ENCODE data around the gene HPS5.
"Not testable (repeated sequence)": the region's sequence is repeated elsewhere in the genome, so short reads cannot be mapped to it uniquely, and the experiment has no call there.

HPS5 gene

DNA sequence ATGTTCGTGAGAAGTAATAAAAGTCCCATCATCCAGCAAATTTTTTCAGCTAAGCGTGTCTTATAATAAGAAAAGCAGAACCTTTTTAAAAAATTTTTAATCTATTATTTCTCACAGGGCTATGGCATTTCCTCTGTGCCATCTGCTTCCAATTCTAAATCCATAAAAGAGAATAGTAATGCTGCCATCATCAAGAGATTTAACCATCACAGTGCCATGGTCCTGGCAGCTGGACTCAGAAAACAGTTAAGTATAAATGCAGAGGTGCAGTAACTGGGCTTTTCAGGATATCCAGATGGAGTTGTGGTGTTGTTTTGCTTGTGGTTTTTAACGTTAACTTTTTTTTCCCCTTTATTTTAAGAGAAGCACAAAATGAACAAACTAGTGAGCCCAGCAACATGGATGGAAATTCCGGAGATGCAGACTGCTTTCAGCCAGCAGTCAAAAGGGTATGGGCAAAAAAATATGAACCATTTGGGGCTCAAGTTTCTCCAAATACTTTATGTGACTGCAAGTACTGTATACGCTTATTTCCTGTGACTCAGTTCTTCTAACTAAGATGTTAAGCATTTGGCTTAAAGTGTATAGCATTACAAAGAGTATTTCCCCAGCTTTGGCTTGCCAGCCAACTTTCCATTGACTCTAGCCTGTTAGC, 25.7 kb upstream of the HPS5 start:
- Histone ChIP-seq H3K4me1 (ENCODE audit: control insufficient read depth, insufficient read depth, low read length) (no peaks in the 10 kb centered on the region), H3K4me3 (ENCODE audit: low read depth, low read length) (no peak overlapping the region), H3K9me3 (ENCODE audit: control insufficient read depth, insufficient read depth, low read depth, low read length) (no peaks in the 10 kb centered on the region), H3K9ac (ENCODE audit: low read length) (no peak overlapping the region), H3K27ac (ENCODE audit: low read depth, low read length) (no peak overlapping the region), H3K36me3 (ENCODE audit: control insufficient read depth, insufficient read depth, low read length) (peaks cover 63% of the 10 kb centered on the region), H3K27me3 (ENCODE audit: control insufficient read depth, insufficient read depth, low read length) (no peaks in the 10 kb centered on the region)

DNA sequence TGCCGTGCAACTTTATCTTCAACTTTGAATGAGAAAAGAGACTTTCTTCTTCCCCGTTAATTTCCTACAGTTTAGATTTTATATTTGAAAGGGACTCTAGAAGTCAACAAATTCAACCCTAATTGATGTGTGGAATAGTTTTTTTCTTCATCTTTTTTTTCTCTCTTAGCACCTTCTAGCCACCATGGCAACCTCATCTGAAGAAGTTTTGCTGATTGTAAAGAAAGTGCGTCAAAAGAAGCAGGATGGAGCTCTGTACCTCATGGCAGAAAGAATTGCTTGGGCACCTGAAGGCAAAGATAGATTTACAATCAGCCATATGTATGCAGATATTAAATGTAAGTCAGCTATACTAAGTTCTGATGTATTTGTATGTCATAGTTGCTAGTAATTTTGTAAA, 11.0 kb upstream of the HPS5 start:
- H3K27me3 ChIP-seq (ENCODE audit: control insufficient read depth, insufficient read depth, low read length) = no peaks in the 10 kb centered on the region
- H3K27ac ChIP-seq (ENCODE audit: low read depth, low read length) = no peak overlapping the region
- peaks cover 55% of the 10 kb centered on the region for H3K36me3 ChIP-seq (ENCODE audit: control insufficient read depth, insufficient read depth, low read length)
- no peak overlapping the region for H3K4me3 ChIP-seq (ENCODE audit: low read depth, low read length)
- no peaks in the 10 kb centered on the region for H3K9me3 ChIP-seq (ENCODE audit: control insufficient read depth, insufficient read depth, low read depth, low read length)
- no peak overlapping the region for H3K9ac ChIP-seq (ENCODE audit: low read length)
- peaks cover 6% of the 10 kb centered on the region for H3K4me1 ChIP-seq (ENCODE audit: control insufficient read depth, insufficient read depth, low read length)

DNA sequence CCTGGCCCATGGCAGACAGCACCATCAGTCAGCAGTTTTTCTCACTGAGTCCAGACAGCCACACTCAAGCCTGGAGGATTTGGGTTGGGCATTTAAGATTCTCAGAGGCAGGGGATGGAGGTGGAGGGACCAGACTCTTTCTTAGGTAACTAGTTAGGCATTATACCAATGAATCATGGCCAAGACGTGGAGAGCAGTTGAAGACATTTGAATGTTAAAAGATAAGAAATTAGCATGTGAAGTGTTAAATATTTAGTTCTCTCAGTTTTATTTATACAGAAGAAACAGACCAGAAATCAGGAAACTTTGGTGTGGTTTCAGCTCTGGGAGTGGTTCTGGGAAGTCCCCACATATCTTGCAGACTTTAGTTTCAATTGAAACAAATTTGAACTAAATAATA, 10.4 kb upstream of the HPS5 start:
- Histone ChIP-seq H3K36me3 (ENCODE audit: control insufficient read depth, insufficient read depth, low read length) (peaks cover 53% of the 10 kb centered on the region), H3K9ac (ENCODE audit: low read length) (peak overlapping the region; percentile 2), H3K4me3 (ENCODE audit: low read depth, low read length) (no peak overlapping the region), H3K27me3 (ENCODE audit: control insufficient read depth, insufficient read depth, low read length) (no peaks in the 10 kb centered on the region), H3K4me1 (ENCODE audit: control insufficient read depth, insufficient read depth, low read length) (peaks cover 6% of the 10 kb centered on the region), H3K27ac (ENCODE audit: low read depth, low read length) (no peak overlapping the region), H3K9me3 (ENCODE audit: control insufficient read depth, insufficient read depth, low read depth, low read length) (no peaks in the 10 kb centered on the region)

GRCh38 chr11:18330921-18331320, 9.0 kb upstream of the HPS5 start:
- Histone ChIP-seq H3K36me3 (ENCODE audit: control insufficient read depth, insufficient read depth, low read length) (peaks cover 53% of the 10 kb centered on the region), H3K9ac (ENCODE audit: low read length) (no peak overlapping the region), H3K27ac (ENCODE audit: low read depth, low read length) (no peak overlapping the region; the same call in 1 of the 2 replicates), H3K27me3 (ENCODE audit: control insufficient read depth, insufficient read depth, low read length) (no peaks in the 10 kb centered on the region), H3K4me3 (ENCODE audit: low read depth, low read length) (no peak overlapping the region), H3K9me3 (ENCODE audit: control insufficient read depth, insufficient read depth, low read depth, low read length) (no peaks in the 10 kb centered on the region), H3K4me1 (ENCODE audit: control insufficient read depth, insufficient read depth, low read length) (peaks cover 6% of the 10 kb centered on the region)

- no peak overlapping the region for H3K4me3 ChIP-seq (ENCODE audit: low read depth, low read length)
- no peak overlapping the region for H3K9ac ChIP-seq (ENCODE audit: low read length)
- no peak overlapping the region for H3K27ac ChIP-seq (ENCODE audit: low read depth, low read length)
- H3K27me3 ChIP-seq (ENCODE audit: control insufficient read depth, insufficient read depth, low read length) = no peaks in the 10 kb centered on the region
- peaks cover 10% of the 10 kb centered on the region for H3K4me1 ChIP-seq (ENCODE audit: control insufficient read depth, insufficient read depth, low read length)
- no peaks in the 10 kb centered on the region for H3K9me3 ChIP-seq (ENCODE audit: control insufficient read depth, insufficient read depth, low read depth, low read length)
- peaks cover 49% of the 10 kb centered on the region for H3K36me3 ChIP-seq (ENCODE audit: control insufficient read depth, insufficient read depth, low read length)
Measured at GRCh38 chr11:18329196-18329870, 7.4 kb upstream of the HPS5 start.

GRCh38 chr11:18324381-18324780, 2.4 kb upstream of the HPS5 start:
- H3K9me3 ChIP-seq (ENCODE audit: control insufficient read depth, insufficient read depth, low read depth, low read length) = no peaks in the 10 kb centered on the region
- peak overlapping the region; percentile 5; the same call in 1 of the 2 replicates for H3K4me3 ChIP-seq (ENCODE audit: low read depth, low read length)
- H3K27me3 ChIP-seq (ENCODE audit: control insufficient read depth, insufficient read depth, low read length) = no peaks in the 10 kb centered on the region
- peak overlapping the region; percentile 1 for H3K9ac ChIP-seq (ENCODE audit: low read length)
- H3K4me1 ChIP-seq (ENCODE audit: control insufficient read depth, insufficient read depth, low read length) = peaks cover 19% of the 10 kb centered on the region
- H3K27ac ChIP-seq (ENCODE audit: low read depth, low read length) = no peak overlapping the region
- peaks cover 32% of the 10 kb centered on the region for H3K36me3 ChIP-seq (ENCODE audit: control insufficient read depth, insufficient read depth, low read length)

DNA sequence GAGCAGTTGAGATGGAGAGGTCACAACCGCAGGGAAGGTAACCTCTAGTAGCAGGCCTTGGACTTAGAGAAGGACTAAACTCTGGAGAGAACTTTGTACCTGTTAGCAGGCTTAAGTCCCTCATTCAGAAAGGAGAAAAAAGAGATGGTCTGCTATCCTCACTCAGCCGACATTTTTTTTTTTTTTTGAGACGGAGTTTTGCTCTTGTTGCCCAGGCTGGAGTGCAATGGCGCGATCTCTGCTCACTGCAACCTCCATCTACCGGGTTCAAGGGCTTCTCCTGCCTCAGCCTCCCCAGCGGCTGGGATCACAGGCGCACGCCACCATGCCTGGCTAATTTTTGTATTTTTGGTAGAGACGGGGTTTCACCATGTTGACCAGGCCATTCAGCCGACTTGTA, 1.9 kb upstream of the HPS5 start:
- peak overlapping the region; percentile 79 for H3K4me3 ChIP-seq (ENCODE audit: low read depth, low read length)
- not testable (repeated sequence) for H3K9me3 ChIP-seq (ENCODE audit: control insufficient read depth, insufficient read depth, low read depth, low read length); H3K27me3 ChIP-seq (ENCODE audit: control insufficient read depth, insufficient read depth, low read length); H3K27ac ChIP-seq (ENCODE audit: low read depth, low read length)
- H3K9ac ChIP-seq (ENCODE audit: low read length) = peak overlapping the region; percentile 1
- H3K4me1 ChIP-seq (ENCODE audit: control insufficient read depth, insufficient read depth, low read length) = peaks cover 19% of the 10 kb centered on the region
- H3K36me3 ChIP-seq (ENCODE audit: control insufficient read depth, insufficient read depth, low read length) = peaks cover 28% of the 10 kb centered on the region

- peaks cover 19% of the 10 kb centered on the region for H3K4me1 ChIP-seq (ENCODE audit: control insufficient read depth, insufficient read depth, low read length)
- H3K36me3 ChIP-seq (ENCODE audit: control insufficient read depth, insufficient read depth, low read length) = peaks cover 28% of the 10 kb centered on the region
- H3K9ac ChIP-seq (ENCODE audit: low read length) = peak overlapping the region; percentile 98
- no peaks in the 10 kb centered on the region for H3K27me3 ChIP-seq (ENCODE audit: control insufficient read depth, insufficient read depth, low read length)
- no peaks in the 10 kb centered on the region for H3K9me3 ChIP-seq (ENCODE audit: control insufficient read depth, insufficient read depth, low read depth, low read length)
- H3K4me3 ChIP-seq (ENCODE audit: low read depth, low read length) = peak overlapping the region; percentile 79
- H3K27ac ChIP-seq (ENCODE audit: low read depth, low read length) = 0 out of 2 replicates have a peak overlapping the region, but pooled peaks have one; percentile 23
Measured at GRCh38 chr11:18322818-18323570, 1.1 kb upstream of the HPS5 start.

GRCh38 chr11:18321578-18321968, 367 bp downstream of the HPS5 start:
- Histone ChIP-seq H3K9ac (ENCODE audit: low read length) (peak overlapping the region; percentile 98), H3K27ac (ENCODE audit: low read depth, low read length) (peak overlapping the region; percentile 94), H3K27me3 (ENCODE audit: control insufficient read depth, insufficient read depth, low read length) (no peaks in the 10 kb centered on the region), H3K36me3 (ENCODE audit: control insufficient read depth, insufficient read depth, low read length) (peaks cover 22% of the 10 kb centered on the region), H3K4me1 (ENCODE audit: control insufficient read depth, insufficient read depth, low read length) (peaks cover 19% of the 10 kb centered on the region), H3K4me3 (ENCODE audit: low read depth, low read length) (peak overlapping the region; percentile 79), H3K9me3 (ENCODE audit: control insufficient read depth, insufficient read depth, low read depth, low read length) (no peaks in the 10 kb centered on the region)

DNA sequence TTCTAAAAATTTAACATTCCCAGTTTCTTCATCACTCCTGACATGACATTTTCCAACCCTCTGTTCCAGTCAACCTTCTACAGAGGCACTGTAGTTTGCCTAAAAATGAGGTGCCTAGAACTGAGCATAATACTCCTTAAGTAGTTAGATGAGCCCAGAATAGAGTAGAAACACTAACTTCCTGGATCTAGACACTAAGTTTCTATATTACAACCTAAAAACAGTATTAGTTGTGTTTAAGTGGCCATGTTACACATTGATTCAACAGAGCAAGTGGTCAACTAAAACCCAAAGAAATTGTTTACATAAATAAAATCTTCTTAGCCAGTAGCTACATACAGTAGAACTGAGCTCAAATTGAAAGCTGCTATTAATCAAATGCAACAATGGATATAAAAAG, 1.3 kb downstream of the HPS5 start:
- Histone ChIP-seq H3K9ac (ENCODE audit: low read length) (peak overlapping the region; percentile 23), H3K4me3 (ENCODE audit: low read depth, low read length) (peak overlapping the region; percentile 79), H3K27ac (ENCODE audit: low read depth, low read length) (no peak overlapping the region), H3K9me3 (ENCODE audit: control insufficient read depth, insufficient read depth, low read depth, low read length) (no peaks in the 10 kb centered on the region), H3K27me3 (ENCODE audit: control insufficient read depth, insufficient read depth, low read length) (no peaks in the 10 kb centered on the region), H3K36me3 (ENCODE audit: control insufficient read depth, insufficient read depth, low read length) (peaks cover 24% of the 10 kb centered on the region), H3K4me1 (ENCODE audit: control insufficient read depth, insufficient read depth, low read length) (peaks cover 19% of the 10 kb centered on the region)

DNA sequence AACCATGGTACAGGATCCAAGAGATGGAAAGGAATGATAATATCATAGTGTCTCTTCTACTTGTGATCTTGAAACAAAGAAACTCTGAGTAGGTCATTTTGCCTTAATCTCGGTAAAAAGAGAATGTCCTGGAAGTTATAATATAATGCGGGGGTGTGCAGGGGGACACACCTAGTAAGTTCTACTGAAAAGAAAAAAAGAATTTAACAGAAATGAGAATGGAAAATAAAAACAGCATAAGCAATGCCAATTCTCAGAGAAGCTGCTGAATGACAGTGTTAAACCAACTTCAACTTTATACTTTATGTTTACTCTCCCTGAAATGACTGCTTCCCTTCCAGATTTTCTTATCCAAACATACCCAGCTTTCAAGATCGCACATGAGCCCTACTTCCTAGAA, 2.0 kb downstream of the HPS5 start:
- H3K4me1 ChIP-seq (ENCODE audit: control insufficient read depth, insufficient read depth, low read length) = peaks cover 19% of the 10 kb centered on the region
- no peak overlapping the region for H3K9ac ChIP-seq (ENCODE audit: low read length)
- H3K27ac ChIP-seq (ENCODE audit: low read depth, low read length) = no peak overlapping the region
- H3K36me3 ChIP-seq (ENCODE audit: control insufficient read depth, insufficient read depth, low read length) = peaks cover 19% of the 10 kb centered on the region
- H3K9me3 ChIP-seq (ENCODE audit: control insufficient read depth, insufficient read depth, low read depth, low read length) = no peaks in the 10 kb centered on the region
- no peaks in the 10 kb centered on the region for H3K27me3 ChIP-seq (ENCODE audit: control insufficient read depth, insufficient read depth, low read length)
- peak overlapping the region; percentile 79; the same call in 1 of the 2 replicates for H3K4me3 ChIP-seq (ENCODE audit: low read depth, low read length)
